CD4-positive, alpha-beta T cell treated with Interleukin-15 for 4 hours (primary cell): Measurements from ENCODE around the gene CEP152.
"Not testable (repeated sequence)": the region's sequence is repeated elsewhere in the genome, so short reads cannot be mapped to it uniquely, and the experiment has no call there.

ENCODE experiments used
- DNase-seq: peaks from one replicate; pipeline ENCODE4 v3.0.0-alpha.2; 2020; ENCODE audit warnings: low spot score

The CEP152 gene, protein sequence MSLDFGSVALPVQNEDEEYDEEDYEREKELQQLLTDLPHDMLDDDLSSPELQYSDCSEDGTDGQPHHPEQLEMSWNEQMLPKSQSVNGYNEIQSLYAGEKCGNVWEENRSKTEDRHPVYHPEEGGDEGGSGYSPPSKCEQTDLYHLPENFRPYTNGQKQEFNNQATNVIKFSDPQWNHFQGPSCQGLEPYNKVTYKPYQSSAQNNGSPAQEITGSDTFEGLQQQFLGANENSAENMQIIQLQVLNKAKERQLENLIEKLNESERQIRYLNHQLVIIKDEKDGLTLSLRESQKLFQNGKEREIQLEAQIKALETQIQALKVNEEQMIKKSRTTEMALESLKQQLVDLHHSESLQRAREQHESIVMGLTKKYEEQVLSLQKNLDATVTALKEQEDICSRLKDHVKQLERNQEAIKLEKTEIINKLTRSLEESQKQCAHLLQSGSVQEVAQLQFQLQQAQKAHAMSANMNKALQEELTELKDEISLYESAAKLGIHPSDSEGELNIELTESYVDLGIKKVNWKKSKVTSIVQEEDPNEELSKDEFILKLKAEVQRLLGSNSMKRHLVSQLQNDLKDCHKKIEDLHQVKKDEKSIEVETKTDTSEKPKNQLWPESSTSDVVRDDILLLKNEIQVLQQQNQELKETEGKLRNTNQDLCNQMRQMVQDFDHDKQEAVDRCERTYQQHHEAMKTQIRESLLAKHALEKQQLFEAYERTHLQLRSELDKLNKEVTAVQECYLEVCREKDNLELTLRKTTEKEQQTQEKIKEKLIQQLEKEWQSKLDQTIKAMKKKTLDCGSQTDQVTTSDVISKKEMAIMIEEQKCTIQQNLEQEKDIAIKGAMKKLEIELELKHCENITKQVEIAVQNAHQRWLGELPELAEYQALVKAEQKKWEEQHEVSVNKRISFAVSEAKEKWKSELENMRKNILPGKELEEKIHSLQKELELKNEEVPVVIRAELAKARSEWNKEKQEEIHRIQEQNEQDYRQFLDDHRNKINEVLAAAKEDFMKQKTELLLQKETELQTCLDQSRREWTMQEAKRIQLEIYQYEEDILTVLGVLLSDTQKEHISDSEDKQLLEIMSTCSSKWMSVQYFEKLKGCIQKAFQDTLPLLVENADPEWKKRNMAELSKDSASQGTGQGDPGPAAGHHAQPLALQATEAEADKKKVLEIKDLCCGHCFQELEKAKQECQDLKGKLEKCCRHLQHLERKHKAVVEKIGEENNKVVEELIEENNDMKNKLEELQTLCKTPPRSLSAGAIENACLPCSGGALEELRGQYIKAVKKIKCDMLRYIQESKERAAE (N-terminal part only)

DNA sequence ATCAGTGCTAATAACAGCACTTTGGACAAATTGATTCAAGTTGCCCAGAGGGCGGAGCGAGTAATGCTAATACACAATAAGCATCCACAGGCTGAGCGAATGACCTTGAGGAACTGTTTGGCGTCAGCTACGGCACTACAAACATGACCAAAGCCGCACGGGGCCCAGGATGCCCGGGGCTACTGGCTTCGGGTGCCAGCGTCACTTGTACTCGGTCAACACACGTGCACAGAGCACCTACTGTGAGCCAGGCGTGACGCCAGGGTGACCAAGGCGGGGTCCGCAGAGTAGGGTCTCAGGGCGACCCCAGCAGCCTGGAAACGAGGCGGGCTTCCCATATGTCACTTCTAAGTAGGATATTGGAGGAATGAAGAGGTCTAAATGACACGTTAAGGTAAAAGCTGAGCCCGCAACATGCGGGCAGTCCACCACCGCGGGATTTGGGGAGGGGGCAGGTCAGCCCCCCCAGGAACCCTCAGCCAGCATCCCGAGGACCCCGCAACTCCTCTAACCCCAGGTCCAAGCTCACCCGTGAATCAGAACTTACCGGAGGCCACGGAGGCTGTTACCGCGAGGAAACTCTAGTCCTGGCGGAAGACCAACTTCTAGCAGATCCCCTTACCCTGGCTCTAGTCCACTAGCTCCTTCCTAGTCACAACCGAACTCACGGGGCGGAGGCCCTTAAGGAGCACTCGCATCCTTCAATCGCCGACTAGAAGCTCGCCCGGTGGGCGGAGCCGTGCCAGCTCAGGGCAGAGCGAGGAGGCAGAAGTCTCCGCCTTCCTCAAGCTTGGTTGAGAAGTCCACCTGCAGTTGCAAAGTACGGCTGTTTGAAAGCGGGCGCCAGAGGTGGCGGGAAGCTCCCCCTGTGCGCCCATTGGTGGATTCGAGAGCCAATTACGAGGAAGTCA lies at the start of gene CEP152:
CEP152 (minus strand) TSS at position 656 of the 911 bp plus-strand sequence. CDS start 5,420 bp downstream, outside the sequence.
- peak; percentile 99 for DNase-seq

DNA sequence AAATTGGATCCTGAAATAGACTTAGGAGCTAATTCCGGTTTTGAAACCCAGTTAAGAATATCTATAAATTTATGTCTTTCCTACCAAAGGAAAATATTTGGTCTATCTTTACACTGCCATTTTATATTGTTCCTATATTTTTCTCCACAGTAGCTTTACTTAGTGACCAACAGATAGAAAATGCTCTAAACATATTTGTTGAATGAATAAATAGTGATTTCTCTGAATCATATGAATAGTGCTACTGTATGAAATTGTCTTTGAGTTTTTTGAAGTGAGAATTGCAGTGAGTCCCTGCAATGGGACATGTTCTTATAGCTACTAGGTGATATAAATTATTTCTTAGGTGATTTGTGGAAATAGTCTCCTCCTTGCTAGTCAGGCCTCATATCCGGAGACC lies 48.6 kb upstream of the CEP152 start:
- DNase-seq: no peak

GRCh38 chr15:48858401-48858800 lies 47.5 kb upstream of the CEP152 start:
- DNase-seq: no peak

DNA sequence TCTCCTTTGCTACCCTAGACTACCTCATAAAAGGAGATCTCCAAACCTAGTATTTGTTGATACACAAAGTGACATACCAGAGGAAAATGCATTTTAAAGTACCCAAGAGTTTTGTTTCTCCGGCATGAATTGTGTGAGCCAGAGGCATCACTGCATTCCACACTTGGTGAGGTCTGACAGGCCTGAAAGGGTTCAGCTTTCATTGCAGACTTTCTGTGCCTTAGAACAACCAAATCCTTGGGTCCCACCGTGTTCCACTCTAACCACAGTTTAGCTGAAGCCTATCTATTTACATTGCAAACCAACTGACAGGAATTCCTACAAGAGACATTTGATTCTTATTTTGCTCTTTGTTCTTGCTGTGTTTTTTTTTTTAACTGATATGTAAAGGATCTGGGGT lies 46.1 kb upstream of the CEP152 start:
- DNase-seq: no peak

DNA sequence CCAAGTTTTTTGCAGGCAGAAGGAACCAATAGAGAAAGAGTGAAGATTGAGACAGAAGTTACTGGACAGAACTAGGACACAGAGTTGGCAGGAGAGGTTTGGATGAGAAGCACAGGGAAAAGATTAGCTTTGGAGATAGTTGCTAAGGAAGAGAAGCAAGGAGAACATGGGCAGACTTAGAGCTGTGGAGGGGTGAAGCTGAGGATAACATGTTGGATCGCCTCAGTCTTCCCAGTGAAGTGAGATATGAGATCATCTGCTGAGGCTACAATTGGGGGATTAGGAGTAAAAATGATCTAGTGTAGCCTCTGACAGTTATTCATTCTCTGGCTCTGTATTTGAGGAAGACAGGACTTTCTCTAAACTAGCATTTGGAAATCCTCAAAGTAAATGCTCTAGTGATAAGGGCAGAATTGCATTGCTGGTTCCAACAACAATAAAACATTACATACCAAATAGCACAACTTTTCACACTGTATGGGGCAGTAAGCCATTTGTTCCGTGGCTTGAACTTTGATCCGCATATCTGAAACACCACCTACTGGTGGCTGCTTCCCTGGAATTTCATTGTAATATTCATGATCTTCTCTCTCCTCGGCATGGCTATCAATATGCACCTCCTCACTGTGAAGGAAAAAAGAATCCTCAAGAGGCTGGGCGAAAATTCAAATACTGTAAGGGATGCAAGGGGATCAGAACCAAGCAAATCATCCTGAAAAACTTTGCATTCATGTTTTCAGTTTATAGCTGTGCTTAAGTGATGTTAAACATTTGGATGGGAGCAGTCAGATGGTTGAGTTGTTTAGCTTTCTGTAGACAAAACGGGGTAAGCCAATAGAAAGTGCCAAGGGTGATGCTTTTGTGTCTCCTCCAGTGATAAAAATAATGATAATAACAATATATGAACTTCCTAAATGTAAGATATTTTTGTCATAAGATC lies 44.9 kb upstream of the CEP152 start:
- no peak for DNase-seq

DNA sequence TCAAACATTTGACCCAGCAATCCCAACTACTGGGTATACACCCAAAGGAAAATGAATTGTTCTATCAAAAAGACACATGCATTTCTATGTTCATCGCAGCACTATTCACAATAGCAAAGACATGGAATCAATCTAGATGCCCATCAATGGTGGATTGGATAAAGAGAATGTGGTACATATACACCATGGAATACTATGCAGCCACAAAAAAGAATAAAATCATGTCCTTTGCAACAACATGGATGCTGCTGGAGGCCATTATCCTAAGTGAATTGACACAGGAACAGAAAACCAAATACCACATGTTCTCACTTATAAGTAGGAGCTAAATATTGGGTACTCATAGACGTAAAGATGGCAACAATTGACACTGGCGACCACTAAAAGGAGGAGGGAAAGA lies 43.6 kb upstream of the CEP152 start:
- not testable (repeated sequence) for DNase-seq

GRCh38 chr15:48851956-48852355 lies 41.1 kb upstream of the CEP152 start:
- no peak for DNase-seq

DNA sequence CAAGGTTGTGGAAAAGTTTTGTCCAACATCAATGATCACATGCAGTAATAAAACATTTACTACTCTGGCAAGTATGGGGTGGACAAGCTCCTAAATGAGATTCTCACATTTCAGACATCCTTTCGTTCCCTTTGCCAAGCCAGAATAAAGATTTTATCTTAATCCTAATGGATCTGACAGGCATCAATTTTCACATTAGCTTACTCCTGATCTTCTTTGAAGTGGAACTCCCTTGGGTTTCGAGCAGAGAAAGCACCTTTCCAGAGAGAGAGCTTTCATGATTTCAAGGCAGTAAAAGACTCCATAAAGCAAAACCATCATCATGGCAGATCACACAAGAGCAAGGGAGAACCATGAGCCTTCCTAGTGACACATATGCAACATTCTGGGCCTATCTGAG lies 39.8 kb upstream of the CEP152 start:
- DNase-seq: no peak

DNA sequence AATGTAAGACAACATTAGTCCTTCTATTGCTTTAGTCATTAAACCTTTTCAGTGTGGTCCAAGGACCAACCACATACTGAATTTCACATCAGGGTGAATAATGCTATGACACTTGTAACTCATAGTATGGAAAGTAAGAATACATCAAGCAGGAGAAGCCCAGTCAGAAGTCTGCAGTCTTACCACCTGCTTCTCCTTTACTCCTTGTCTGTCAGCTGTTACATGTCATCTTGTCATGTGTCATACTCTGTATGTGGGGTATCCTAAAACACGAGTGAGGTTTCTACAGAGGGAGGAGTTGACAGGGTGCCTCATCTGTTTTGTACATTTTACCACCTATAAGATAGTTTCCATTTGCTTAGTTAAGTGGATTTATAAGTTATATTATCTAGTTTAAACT lies 34.3 kb upstream of the CEP152 start:
- DNase-seq: no peak

DNA sequence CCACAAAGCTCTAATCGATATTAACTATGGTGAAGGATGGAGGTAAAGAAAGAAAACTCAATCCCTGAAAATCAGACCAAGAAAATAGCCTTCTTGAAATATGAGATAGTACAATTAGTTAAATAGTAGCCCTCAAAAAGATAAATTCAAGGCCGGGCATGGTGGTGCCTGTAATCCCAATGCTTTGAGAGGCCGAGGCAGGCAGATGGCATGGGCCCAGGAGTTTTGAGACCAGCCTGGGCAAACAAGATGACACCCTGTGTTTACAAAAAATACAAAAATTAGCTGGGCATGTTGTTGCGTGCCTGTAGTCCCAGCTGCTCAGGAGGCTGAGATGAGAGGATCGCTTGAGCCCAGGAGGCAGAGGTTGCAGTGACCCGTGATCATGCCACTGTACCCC lies 31.6 kb upstream of the CEP152 start:
- no peak for DNase-seq

- DNase-seq: no peak
Observed at GRCh38 chr15:48834756-48835155, 23.9 kb upstream of the CEP152 start.

DNA sequence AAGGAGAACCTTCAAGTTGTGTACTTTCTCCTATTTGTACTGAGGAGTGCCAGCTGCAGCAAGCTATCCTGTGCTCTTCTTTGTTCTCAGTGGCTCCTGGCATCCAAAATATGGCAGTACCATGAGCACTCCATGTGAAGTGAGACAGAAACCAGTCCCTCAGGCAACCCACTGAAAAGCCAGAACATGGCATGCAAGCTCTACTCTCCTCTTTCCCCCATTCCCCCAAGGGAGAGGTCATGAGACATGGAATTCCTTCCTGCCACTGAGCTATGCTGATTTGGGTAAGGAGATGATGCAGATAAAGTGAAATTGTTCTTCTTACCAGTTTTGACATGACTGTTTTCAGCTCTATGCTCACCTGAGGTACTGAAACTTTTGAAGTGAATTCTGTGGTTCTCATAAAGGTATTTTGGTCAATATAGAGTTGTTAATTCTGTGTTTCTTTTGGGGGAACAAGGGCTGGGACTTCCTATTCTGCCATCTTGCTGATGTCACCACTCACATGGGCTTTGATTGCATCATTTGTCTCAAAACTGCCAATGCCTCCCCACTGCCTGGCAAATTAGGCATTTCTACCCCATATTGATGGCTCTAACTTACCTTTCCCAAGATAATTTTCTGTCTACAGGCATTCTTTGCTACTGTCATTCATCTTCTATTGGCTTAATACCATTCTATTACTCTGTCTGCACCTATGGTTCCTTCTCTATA lies 22.8 kb upstream of the CEP152 start:
- DNase-seq: no peak

DNA sequence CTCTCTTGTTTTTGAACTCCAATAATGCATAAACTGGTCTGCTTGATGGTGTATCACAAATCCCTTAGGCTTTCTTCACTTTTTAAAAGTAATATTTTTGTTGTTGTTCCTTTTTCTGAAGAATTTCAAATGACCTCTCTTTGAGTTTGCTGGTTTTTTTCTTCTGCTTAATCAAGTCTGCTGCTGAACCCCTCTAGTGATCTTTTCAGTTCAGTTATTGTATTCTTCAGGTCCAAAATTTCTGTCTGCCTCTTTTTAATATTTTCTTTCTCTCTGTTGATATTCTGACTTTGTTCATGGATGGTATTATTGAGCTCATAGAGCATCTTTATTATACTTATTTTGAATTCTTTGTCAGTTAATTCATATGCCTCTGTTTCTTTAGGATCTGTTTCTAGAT lies 21.8 kb upstream of the CEP152 start:
- DNase-seq: no peak

- no peak for DNase-seq
Observed at GRCh38 chr15:48828906-48829305, 18.0 kb upstream of the CEP152 start.

DNA sequence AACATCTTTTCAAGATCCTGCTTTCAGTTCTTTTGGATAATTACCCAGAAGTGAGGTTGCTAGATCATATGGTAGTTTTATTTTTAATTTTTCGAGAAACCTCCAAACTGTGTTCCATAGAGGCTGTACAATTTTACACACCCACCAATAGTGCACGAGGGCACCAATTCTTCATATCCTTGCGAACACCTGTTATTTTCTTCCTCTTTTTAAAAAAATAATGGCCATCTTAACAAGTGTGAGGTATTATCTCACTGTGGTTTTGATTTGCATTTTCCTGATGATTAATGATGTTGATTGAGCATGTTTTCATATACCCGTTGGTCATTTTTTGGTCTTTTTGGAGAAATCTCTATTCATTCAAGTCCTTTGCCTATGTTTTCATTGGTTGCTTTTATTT lies 17.6 kb upstream of the CEP152 start:
- no peak for DNase-seq

DNA sequence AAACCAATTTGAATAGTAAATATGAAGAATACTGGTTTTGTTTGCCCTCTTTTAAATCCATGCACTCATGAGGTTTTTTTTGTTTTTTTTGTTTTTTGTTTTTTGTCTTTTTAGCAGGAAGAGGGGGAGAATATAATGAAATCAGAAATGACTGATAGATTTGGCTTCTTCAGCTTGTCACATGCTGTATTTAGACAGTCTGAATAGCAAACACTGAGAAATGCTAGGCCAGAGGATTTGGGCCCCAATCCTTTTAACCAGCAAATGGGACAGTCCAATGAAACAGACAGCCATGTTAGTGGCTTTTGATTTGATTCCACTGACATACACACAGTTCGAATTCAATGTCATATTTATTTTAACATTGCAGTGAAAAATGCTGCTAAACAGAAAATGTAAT lies 14.2 kb upstream of the CEP152 start:
- DNase-seq: no peak

DNA sequence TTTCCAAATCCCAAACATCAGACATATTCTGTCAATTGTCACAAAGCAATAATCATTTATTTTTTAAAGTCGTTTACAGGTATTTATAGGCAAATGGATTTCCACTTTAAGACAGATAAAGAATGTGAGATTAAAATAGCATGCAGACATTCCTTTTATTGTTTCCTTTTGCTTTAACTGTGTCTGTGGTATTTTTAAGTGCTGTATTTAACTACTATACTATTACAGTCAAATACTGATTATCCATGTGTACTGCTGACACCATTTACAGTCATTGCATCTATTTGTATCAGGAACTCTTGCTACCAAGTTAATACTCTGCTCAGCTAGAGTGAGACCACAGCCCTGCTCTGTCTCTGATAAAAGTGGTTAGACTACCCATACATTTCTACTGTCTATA lies 12.8 kb upstream of the CEP152 start:
- DNase-seq: no peak

DNA sequence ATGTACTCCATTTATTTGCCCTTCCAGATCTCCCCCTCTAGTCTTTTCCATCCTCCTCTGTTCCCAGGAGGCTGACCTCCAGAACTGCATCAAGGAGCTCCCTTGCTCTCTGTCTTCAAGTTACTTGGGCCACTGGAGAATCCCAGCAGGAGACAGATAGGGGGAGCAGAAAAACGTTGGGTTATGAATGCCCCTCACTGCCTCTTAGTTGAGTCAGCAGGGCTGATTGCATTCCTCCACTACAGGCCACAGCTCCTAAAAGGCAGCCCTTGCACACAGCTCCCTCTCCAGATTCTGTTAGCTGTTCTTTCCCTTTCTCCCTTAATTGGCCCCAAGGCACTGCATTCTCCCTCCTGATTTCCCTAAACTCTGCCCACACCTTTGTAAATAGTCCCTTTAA lies 12.4 kb upstream of the CEP152 start:
- no peak for DNase-seq

DNA sequence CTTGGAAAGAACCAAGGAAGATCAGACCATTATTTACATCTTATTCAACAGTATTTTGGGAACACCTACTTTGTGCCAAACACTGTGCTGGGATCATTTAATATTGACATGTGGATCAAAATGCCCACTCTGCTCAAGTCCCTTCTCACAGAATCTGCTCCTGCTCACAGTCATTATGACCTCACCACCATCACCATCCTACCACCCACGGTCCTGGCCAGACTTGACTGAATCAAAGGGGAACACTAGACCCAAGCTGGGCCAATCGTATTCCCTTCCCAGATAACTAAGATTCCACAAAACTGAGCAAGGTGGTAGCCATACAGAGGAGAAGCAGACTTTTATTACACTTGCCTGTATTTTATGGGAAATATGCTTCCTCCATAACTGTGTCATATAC lies 3.4 kb upstream of the CEP152 start:
- no peak for DNase-seq
